Effector CD4-positive, alpha-beta T cell (primary cell): ENCODE results near the gene RPS16.

Experiments used
- DNase-seq: peaks from one replicate; pipeline ENCODE4 v3.0.0-alpha.2; 2020

RPS16 gene

DNA sequence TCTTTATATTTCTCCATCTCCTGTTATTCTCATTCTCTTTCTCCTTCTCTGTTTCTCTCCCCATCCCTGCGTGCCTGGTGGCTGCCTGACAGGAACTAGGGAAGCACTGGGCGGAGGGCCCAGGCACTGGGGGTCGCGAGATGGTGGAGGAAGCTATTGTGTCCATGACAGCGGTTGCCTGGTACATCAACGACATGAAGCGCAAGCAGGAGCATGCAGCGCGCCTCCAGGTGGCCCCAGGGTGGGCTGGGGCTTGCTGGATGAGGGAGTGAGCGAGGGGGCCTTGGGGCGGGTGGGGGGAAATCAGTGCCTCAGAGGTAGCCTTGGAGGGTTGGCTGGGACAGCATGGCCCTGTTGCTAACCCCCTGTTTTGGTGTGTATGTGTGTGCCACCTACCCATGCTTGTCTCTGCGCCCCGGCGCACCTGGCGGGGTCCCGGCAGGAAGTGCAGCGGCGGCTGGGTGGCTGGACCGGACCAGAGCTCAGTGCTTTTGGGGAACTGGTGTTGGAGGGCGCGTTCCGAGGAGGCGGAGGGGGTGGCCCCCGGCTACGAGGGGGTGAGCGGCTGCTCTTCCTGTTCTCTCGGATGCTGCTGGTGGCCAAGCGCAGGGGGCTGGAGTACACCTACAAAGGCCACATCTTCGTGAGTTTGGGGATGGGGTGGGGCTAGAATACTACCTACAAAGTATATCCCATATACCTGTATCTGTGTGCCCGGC, 18.1 kb downstream of the RPS16 start:
- no peak for DNase-seq

DNA sequence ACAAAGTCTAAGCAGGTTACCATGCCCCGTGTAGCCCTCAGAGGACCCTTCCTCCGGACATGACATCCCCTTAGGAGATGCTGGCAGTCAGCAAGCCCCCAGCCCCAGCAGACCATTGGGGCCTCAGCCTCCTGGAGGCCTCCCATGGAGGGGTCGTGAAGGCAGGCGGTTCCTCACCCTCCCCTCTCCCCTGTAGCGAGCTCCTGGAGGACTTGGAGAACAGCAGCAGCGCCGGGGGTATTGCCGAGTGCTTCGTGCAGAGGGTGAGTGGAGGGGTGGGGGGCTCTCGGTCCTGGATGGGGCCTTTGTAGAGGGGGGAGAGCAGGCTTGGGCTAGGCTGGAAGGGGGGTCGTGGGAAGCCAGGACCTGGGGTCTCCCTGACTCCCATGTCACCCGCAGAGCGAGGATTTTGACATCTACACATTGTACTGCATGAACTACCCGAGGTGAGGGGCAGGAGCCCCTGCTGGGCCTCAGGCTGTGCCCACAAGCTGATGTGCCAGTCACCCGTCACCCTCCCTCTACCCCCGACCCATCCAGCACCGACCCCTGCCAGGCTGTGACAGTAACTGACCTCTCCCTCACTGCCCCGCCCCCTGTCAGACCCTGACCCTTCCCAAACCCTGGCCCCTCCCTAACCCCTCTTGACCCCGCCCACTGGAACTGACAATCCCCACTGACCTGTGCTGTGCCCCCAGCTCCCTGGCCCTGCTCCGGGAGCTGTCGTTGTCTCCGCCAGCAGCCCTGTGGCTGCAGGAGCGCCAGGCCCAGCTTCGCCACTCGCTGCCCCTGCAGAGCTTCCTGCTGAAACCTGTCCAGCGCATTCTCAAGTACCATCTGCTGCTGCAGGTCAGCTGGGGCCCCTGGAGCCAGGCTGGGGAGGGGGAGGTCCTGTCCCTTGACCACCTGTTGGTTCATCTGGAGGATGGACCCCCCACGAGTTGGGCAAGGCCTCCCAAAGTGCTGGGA, 19.3 kb downstream of the RPS16 start:
- no peak for DNase-seq

DNA sequence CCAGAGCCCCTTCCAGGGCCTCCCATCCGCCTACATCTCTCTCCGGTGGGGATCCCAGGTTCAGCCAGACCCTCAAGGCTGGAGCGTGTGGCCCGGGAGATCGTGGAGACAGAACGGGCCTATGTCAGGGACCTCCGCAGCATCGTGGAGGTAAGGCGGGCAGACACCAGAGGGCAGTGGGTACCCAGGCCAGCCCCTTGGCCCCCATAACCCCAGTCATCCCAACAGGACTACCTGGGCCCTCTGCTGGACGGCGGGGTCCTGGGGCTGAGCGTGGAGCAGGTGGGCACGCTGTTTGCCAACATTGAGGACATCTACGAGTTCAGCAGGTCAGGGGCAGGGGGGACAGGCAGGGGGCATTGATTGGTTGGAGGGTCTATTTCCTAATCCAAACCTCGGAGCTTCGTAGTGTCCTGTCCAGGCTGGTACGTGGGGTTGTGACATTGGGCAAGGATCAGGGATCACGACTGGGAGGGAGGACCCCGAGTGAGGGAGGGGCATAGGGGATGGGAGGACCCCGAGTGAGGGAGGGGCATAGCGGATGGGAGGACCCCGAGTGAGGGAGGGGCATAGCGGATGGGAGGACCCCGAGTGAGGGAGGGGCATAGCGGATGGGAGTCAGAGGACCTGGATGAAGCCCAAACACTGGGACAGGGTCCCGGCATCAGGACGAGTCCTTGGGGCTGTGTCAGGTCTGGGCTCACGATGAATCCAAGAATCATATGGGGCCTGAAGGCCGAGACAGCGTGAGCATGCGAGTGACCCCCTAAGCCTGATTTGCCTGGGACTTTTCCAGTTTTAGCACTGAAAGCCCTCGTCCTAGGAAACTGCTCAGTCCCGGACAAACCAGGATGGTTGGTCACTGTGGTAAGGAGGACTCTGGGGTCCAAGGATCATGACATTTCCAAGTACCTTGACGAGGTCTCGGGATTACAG, 20.4 kb downstream of the RPS16 start:
- no peak for DNase-seq

DNA sequence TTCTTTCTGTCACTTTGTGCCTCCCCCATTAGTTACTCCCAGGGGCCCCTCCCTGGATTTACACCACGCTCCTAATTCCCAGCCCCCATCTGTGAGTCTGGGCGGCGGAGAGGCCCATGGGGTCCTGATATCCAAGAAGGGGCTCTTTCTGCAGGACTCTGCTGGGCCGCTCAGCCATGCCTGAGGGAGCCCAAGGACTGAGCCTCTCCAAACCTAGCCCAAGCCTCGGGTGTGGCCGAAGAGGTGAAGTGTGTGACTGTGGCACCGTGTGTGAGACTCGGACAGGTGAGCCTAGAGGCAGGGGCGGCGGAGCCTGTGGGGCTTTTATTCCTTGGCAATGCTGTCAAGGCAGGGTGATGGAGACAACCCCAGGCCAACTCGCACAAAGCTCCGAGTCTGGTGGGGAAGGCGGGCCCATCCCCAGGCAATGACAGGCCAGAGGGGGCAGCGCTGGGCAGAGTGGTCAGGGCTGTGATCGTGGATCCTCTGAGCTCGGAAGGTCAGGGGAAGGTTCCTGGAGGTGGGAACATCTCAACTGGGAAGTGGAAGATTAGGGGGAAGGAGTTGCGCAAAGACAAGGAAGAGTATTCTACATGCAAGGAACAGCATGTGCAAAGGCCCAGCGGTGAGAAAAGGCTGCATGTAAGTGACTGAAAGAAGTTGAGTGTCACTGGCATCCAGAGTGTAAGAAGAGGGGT, 21.7 kb downstream of the RPS16 start:
- peak; percentile 16 for DNase-seq

DNA sequence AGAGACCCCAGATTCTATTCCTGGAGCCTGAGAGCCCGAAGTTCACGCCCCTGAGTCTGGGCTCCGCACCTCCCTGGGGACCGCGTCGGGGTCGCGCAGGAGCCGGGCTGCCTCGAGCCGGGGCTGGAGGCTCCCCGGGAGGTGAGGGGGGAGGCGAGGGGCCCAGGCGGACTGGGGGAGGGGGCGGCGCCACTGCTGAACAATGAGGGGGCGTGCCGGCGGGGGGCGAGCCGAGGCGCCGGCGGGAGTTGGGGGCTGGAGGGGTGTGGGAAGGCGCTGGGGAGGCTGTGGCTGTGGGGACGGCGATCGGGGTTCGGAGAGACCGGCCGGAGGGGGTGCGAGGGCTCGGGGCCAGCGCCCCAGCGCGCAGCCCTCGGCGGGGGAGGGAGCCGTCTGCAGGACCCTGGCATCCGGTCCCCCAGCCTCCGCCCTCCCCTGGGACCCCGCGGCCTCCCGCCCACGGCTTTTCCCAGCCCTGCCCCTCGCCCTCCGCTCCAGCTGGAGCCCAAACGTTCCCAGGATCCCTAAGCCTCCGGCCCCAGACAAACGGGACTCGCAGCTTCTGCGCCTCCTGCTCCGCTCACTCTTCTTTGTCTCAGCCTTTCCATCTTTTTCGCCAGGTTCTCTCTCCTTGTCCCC, 22.4 kb downstream of the RPS16 start:
- peak; percentile 33 for DNase-seq

DNA sequence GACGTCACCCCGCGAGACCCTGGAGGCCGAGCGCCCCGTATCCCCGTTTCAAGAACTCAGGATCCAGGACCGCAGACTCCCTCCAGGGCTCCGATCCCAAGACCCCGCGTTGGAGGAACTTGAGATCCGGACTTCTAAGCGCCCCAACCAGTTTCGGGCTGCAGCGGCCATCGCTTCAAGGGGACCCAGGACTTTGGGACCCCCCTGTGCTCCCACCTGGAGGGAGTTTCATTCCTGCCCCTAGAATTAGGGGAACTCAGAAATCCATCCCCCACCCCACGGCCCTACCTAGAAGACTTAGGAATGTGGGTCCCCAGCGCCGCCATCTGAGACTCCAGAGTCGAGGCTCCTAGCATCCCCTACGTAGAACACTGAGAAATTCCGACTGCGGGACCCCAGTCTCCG, 22.9 kb downstream of the RPS16 start:
- no peak for DNase-seq

DNA sequence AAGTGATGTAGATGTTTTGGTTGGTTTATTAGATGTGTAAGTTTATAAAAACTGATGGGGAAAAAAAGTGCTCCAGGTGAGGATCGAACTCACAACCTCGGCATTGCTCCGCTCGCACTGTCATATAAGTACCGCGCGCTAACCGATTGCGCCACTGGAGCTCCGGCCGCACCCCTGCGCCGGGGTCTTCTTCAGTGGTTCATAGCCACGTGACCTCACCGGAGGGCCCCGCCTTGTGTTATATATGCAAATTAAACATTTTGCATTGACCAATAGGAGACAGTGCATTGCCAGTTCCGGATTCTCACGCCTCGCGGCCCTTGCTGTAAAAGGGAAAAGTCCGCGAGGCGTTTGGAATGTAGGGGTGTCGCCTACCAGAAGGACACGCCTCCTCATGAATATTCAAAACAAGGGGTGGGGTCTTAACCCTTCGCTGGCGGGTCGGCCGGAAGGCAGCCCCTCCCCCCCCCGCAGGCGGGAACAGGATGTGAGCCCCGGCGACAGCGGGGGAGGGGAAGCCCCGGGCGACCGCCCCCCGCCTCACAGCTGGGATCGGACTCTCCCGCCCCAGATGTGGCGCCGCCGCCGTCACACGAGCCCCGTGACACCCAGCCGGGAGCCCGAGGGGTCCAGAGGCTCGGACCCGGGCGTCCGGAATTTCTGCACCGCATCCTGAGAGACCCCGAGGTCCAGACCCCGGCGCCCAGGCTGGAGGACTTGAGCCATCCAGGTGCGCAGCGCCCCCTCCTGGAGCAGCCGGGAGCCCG, 23.5 kb downstream of the RPS16 start, which contains the start of gene PLEKHG2:
Gene PLEKHG2 (plus strand): TSS at position 570 of the 767 bp plus-strand sequence. CDS start 1,418 bp downstream, outside the sequence.
- peak; percentile 96 for DNase-seq

DNA sequence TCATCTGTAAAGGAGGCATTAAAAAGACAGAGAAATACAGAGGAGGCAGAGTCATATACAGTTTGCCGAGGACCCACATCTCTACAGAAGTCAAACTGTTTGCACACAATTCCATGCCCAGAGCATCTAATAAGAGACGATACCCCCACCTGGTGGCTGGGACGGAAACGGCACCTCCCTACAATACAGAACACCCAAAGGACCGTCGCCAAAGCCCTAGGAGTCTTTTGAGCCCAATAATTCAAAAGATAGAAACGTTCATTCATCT, 24.0 kb downstream of the RPS16 start:
- peak; percentile 90 for DNase-seq

DNA sequence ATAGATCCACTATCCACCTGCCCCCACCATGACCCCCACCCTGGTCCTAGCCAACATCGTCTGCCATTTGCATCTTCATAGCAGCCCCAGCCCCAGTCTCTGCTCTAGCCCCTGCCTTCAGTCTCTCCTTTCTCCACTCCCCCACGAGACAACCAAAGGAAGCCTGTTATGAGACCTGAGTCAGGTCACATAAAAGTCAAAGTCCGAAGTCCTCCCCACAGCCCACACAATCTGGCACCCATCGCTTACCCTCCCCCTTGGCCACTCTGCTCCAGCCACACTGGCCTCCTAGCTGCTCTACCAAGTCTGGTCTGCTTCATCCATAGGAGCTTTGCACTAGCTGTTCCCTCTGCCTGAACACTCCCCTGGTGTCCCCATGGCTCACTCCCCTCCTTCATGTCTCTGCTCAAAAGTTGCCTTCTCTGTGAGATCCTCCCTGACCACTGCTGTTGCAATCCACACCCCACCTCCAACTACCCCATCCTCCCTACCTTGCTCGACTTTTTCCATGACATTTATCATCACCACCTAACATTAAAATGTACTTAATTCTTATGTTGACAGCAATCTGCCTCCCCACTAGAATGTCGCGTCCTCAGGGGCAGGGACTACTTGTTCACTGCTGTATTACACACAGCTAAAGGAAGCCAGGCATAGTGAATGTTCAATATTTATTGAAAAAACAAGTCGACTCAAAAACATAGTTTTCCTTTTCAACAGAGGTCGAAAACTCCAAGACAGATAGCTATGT, 24.5 kb downstream of the RPS16 start:
- DNase-seq: peak; percentile 31

DNA sequence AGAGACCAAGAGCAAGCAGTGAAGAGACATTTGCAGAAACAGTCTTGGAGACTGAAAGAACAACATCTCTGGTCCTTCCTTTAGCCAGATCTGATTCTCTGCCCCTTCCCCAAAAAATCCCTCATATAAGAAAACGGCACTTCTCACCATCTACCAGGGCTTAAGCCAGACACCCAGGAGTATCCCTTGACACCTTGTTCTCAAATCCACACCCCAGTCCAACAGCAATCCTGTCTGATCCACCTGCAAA, 25.0 kb downstream of the RPS16 start:
- no peak for DNase-seq

DNA sequence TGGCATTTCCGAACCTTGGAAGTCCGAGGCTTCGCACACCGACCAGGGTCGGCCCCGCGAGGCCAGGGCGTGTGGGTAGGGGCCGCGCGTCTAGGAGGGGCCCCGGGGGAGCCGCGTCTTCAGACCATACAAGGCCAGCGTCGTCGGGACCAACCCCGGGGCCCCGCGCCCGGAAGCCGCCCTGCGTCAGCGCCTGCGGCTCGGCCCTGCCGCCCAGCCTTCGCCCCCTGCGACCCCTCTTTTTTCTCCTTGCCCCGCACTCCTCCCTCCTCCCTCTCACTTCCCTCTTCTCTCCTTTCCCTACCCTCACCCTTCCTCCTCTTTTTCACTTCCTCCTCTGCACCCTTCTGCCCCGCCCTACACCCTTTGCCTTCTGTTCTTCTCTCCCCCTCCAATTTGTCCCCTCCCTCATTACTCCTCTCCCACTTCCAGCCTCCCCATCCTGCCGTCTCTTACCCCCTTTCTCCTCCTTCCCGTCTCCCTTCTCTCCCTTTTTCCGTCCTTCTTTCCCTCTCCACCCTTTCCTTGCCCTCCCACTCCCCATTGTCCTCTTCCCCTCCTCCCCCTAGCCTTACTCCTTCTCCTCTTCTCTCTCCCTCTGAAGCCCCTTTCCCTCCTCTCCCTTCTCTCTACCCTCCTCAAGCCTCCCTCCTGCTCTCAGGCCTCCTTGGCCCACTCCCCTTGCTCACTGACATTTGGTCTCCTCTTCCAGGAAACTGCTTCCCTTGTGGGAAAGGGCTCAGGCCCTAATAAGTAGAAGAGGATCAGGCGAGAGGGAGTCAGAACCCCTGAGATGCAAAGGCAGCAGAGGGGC, 25.5 kb downstream of the RPS16 start:
- DNase-seq: peak; percentile 67

DNA sequence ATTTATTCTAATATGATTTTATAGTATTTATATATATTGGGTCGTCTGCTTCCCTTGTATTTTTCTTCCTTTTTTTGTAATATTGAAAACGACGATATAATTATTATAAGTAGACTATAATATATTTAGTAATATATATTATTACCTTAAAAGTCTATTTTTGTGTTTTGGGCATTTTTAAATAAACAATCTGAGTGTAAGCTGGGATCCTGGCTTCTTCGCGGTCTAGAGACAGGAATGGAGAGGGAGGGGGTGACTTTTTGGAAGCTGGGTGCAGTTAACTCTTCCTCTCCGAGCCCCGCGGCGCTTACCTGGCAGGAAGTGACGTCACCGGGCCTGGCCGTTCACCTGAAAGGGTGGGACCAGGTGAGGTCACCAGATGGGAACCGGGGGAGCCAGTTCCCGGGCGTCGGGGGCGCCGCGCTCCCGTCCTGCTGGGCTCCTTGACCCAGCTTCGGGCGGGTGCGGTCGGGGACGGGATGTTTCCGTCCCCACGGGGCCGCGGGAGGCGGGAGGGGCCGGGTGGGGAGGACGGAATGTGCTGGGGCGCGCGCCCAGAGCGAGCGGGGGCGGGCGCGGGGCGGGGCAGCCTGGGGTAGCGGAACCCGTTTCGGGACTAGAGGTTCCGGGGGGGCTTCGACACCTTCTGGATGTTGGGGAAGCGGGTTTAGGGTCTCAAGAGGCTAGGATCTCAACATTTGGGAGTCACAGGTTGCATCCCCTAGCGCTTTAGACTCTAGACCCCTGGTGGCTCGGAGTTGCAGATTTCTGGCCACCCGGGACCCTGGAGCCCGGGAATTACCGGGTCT, 26.3 kb downstream of the RPS16 start:
- peak; percentile 89 for DNase-seq

DNA sequence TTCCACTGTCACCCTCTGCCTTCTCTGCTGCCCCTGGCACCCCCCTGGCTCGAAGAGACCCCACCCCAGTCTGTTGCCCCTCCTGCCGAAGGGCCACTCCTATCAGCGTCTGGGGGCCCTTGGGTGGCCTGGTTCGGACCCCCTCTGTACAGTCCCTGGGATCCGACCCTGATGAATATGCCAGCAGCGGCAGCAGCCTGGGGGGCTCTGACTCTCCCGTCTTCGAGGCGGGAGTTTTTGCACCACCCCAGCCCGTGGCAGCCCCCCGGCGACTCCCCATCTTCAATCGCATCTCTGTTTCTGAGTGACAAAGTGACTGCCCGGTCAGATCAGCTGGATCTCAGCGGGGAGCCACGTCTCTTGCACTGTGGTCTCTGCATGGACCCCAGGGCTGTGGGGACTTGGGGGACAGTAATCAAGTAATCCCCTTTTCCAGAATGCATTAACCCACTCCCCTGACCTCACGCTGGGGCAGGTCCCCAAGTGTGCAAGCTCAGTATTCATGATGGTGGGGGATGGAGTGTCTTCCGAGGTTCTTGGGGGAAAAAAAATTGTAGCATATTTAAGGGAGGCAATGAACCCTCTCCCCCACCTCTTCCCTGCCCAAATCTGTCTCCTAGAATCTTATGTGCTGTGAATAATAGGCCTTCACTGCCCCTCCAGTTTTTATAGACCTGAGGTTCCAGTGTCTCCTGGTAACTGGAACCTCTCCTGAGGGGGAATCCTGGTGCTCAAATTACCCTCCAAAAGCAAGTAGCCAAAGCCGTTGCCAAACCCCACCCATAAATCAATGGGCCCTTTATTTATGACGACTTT, 27.1 kb downstream of the RPS16 start:
- DNase-seq: peak; percentile 35

DNA sequence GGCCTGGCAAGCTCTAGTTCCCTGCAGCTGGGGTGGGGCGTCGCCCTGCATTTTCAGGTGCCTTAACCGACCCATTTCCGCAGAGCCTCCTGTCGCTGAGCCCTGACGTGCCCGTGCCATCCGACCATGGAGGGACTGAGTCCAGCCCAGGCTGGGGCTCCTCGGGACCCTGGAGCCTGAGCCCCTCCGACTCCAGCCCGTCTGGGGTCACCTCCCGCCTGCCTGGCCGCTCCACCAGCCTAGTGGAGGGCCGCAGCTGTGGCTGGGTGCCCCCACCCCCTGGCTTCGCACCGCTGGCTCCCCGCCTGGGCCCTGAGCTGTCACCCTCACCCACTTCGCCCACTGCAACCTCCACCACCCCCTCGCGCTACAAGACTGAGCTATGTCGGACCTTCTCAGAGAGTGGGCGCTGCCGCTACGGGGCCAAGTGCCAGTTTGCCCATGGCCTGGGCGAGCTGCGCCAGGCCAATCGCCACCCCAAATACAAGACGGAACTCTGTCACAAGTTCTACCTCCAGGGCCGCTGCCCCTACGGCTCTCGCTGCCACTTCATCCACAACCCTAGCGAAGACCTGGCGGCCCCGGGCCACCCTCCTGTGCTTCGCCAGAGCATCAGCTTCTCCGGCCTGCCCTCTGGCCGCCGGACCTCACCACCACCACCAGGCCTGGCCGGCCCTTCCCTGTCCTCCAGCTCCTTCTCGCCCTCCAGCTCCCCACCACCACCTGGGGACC, 27.9 kb downstream of the RPS16 start:
- peak; percentile 57 for DNase-seq

DNA sequence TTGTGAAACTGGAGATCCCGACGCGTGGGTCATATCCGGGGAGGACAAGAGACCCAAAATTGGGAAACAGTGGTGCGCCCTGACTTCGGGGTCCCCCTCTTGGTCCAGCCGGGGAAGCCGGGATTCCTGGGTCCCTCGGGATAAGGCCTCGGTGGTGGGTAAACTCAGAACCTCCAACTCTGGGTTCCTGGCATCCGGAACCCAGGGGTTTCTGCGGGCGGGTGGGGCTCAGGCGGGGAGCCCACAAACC, 28.4 kb downstream of the RPS16 start:
- DNase-seq: no peak

DNA sequence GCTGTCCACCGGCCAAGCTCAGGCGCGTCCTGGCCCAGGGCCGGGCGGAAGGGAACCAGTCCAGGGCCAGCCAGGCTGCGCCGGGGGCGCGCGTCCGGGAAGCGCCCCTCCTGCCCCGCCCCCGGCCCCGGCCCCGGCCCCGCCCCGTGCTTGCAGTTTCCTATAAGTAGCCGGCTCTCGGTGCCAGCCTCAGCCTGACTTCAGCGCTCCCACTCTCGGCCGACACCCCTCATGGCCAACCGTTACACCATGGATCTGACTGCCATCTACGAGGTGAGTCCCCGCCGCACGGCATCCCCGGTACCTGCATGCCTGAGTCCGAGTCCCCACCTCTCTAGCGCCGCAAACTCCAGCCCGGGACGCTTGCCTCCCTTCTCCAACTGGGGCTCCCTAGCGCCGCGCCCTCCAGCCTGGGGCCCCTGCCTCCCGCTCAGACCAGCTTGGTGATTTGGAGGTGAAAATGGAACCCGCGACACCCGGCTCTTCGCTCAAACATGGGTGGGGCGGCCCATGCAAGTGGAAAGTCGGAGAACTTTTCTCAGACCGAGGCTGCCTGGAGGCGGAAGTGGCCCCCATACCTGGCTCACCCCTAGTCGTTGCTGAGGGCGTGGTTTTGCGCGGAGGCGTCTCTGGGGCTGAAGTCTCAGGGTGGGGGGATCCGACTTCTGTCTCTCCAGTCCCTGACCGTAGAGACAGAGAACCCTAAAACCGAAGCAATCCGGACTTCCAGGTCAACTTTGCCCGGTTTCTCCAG, 28.9 kb downstream of the RPS16 start, which contains the start of gene ZFP36:
Gene ZFP36 (plus strand): TSS at position 192 of the 754 bp plus-strand sequence. CDS start 58 bp downstream, at position 250.
- peak; percentile 87 for DNase-seq
